ENCODE measurements around the gene RRM1.

DNA sequence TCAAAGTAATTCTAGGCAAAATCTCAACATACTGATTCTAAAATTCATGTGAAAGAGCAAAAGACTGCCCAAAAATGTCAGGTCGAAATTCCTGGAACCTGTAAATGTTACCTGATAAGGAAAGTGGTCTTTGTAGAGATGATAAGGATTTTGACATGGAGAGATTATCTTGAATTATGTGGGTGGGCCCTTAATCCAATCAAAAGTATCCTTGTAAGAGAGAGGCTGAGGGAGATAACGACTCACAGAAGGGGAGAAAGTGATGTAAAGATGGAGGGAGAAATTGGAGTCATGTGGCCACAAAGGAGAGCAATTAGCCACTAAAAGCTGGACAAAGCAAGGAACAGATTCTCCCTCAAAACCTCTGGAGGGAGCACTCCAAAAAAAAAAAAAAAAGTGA, 20.5 kb downstream of the RRM1 start:
- TF ChIP-seq, protein P1, sequence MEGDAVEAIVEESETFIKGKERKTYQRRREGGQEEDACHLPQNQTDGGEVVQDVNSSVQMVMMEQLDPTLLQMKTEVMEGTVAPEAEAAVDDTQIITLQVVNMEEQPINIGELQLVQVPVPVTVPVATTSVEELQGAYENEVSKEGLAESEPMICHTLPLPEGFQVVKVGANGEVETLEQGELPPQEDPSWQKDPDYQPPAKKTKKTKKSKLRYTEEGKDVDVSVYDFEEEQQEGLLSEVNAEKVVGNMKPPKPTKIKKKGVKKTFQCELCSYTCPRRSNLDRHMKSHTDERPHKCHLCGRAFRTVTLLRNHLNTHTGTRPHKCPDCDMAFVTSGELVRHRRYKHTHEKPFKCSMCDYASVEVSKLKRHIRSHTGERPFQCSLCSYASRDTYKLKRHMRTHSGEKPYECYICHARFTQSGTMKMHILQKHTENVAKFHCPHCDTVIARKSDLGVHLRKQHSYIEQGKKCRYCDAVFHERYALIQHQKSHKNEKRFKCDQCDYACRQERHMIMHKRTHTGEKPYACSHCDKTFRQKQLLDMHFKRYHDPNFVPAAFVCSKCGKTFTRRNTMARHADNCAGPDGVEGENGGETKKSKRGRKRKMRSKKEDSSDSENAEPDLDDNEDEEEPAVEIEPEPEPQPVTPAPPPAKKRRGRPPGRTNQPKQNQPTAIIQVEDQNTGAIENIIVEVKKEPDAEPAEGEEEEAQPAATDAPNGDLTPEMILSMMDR (IDR thresholded peaks at IDR 0.05): no peak
- no peak for TF ChIP-seq POLR2A (IDR thresholded peaks at IDR 0.05)
